ENCODE results near the gene PPP4R3C.
"Not testable (repeated sequence)": the region's sequence is repeated elsewhere in the genome, so short reads cannot be mapped to it uniquely, and the experiment has no call there.

The PPP4R3C gene

GRCh38 chrX:27463187-27463586 lies at the start of gene PPP4R3C:
PPP4R3C (minus strand) TSS chrX:27463341; CDS start chrX:27463296, 45 bp downstream.
- in situ Hi-C loops (cut with MboI; ENCODE audit: low sequenced_read_pairs), result no loop called here

DNA sequence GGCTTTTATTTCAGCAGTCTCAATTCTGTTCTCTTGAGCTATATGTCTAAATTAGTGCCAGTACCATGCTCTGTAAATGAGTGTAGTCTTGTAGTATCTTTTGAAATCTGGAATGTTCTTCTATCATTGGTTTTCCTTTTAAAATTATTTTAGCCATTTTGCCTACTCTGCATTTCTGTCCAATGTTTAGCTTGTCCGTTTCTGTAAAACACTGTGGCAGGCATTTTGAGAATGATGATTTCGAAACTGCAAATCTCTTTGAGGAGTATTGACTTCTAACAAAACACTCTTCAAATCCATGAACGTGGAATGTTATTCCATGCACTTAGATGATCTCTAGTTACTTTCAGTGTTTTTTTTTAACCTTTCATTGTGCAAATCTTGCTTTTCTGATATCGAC lies 28.3 kb upstream of the PPP4R3C start:
- in situ Hi-C loops (cut with MboI; ENCODE audit: low sequenced_read_pairs), result no loop called here

GRCh38 chrX:27466051-27466450 lies 2.9 kb upstream of the PPP4R3C start:
- in situ Hi-C loops (cut with MboI; ENCODE audit: low sequenced_read_pairs), result no loop called here

GRCh38 chrX:27465036-27465435 lies 1.9 kb upstream of the PPP4R3C start:
- in situ Hi-C loops (cut with MboI; ENCODE audit: low sequenced_read_pairs), result no loop called here

- in situ Hi-C loops (cut with MboI; ENCODE audit: low sequenced_read_pairs), result not testable (repeated sequence)
These were observed 4.0 kb downstream of the PPP4R3C start for GRCh38 chrX:27459129-27459528.

- in situ Hi-C loops (cut with MboI; ENCODE audit: low sequenced_read_pairs), result not testable (repeated sequence)
These were observed 4.6 kb downstream of the PPP4R3C start for GRCh38 chrX:27458544-27458943.

- in situ Hi-C loops (cut with MboI; ENCODE audit: low sequenced_read_pairs), result no loop called here
These were observed 11.8 kb downstream of the PPP4R3C start for GRCh38 chrX:27451324-27451723.

GRCh38 chrX:27446423-27446822 lies 16.7 kb downstream of the PPP4R3C start:
- in situ Hi-C loops (cut with MboI; ENCODE audit: low sequenced_read_pairs), result no loop called here

GRCh38 chrX:27445438-27445837 lies 17.7 kb downstream of the PPP4R3C start:
- in situ Hi-C loops (cut with MboI; ENCODE audit: low sequenced_read_pairs), result no loop called here

GRCh38 chrX:27444093-27444908 lies 18.8 kb downstream of the PPP4R3C start:
- in situ Hi-C loops (cut with MboI; ENCODE audit: low sequenced_read_pairs), result no loop called here

- in situ Hi-C loops (cut with MboI; ENCODE audit: low sequenced_read_pairs), result not testable (repeated sequence)
These were observed 20.7 kb downstream of the PPP4R3C start for GRCh38 chrX:27442392-27442791.

DNA sequence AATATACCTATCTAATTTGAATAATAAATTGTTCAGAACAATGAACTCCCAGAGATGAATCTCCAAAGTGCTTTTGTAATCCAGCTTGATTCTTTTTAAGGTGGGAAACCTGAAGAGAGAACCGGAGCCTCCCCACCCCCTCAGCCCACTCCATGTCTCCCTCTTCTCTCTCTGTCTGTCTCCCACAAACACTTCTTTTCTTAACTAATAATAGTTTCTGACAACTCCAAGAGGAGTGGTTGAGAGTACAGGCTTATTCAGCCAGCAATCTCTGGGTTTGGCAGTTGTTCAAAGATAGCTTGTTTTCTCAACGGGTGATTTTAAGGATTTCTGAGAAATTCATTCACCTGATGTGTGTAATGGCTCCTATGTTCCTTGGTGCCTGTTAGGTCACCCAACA lies 23.4 kb downstream of the PPP4R3C start:
- in situ Hi-C loops (cut with MboI; ENCODE audit: low sequenced_read_pairs), result no loop called here

DNA sequence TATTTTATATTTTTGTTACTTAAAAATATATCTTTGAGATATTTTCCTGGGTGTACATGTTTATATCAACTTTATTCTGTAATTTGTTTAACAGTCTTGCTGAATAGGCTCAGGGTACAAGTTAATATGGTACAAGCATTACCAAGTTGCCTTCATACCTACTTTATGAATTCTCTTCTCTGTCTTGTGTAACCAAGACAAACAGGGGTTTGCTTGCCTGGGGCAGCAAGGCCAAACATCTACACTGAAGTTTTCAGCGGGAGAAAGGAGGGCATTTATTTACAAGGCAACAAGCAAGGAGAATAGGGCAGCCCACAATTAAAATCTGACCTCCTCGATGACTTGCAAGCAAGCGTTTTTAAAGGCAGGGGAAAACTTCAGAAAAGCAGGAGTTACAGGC lies 24.2 kb downstream of the PPP4R3C start:
- in situ Hi-C loops (cut with MboI; ENCODE audit: low sequenced_read_pairs), result no loop called here

- in situ Hi-C loops (cut with MboI; ENCODE audit: low sequenced_read_pairs), result no loop called here
These were observed 28.1 kb downstream of the PPP4R3C start for GRCh38 chrX:27435031-27435430.

All from hTERT RPE-1 (cell line).